Psoas muscle (tissue), 8 donors: Measurements from ENCODE around the gene OR2S2. TPM values are rescaled to one million over a fixed set of nuclear protein-coding genes. Genes with fewer than 3 reads are reported as not detected.
"Not testable (repeated sequence)": the region's sequence is repeated elsewhere in the genome, so short reads cannot be mapped to it uniquely, and the experiment has no call there.

Source experiments
- ATAC-seq, 4 donors: fragments of 200-7000 bp; cut with Tn5 transposase; one replicate each; pipeline ENCODE4 v1.9.1; 2020; ENCODE audit warnings: moderate library complexity in 3 of 4, mild to moderate bottlenecking in 2 of 4
- DNase-seq, 2 donors: peaks; one replicate each; pipeline ENCODE4 v3.0.0-alpha.2; 2020
- H3K27ac ChIP-seq: fragments of 200-600 bp; one replicate; pipeline ENCODE4 v1.8.0; 2022
- H3K27me3 ChIP-seq, 3 donors: fragments of 200-600 bp in 1 of 3; one replicate each; pipeline versions ENCODE4 v1.6.1 to v1.8.0; 2013 to 2022; ENCODE audit warnings: low read length in 2 of 3, mild to moderate bottlenecking in 2 of 3, moderate library complexity in 1 of 3; ENCODE audit not compliant: insufficient read depth in 3 of 3
- H3K36me3 ChIP-seq, 2 donors: fragments of 200-600 bp in 1 of 2; one replicate each; pipeline versions ENCODE4 v1.6.1 to v1.8.0; 2013 to 2022; ENCODE audit warnings: low read depth in 1 of 2, mild to moderate bottlenecking in 1 of 2, moderate library complexity in 1 of 2; ENCODE audit not compliant: insufficient read depth in 1 of 2
- H3K4me1 ChIP-seq: fragments of 200-600 bp; one replicate; pipeline ENCODE4 v1.8.0; 2022
- H3K4me3 ChIP-seq: fragments of 200-600 bp; one replicate; pipeline ENCODE4 v1.8.0; 2022; ENCODE audit warnings: mild to moderate bottlenecking
- H3K9me3 ChIP-seq: fragments of 200-600 bp; one replicate; pipeline ENCODE4 v1.8.0; 2022
- CTCF ChIP-seq: fragments of 200-600 bp; IDR thresholded peaks from one replicate; pipeline ENCODE4 v1.8.0; 2022; ENCODE audit warnings: antibody characterized with exemption
- WGBS, 3 donors: extraction: QIAGEN DNeasy Blood & Tissue Kit; methylation state at CpG; one replicate each; pipeline versions ENCODE4 v1.1.6 to v1.1.7; 2013; 5-methylcytosine and 5-hydroxymethylcytosine counted together
- intact Hi-C, 2 donors: fragments of 100-400 bp; cut with DNase I; formaldehyde crosslinking; loops; one replicate each; pipeline versions ENCODE4 v1.11.0 to v1.14.2; 2022
- polyA plus RNA-seq, 3 donors: library from polyadenylated mRNA; stranded (reverse); fragments of 200-250 nt; gene quantifications; one replicate each; pipeline ENCODE4 v1.2.3, GENCODE V29; 2013
- total RNA-seq, 4 donors: library from RNA; stranded (reverse); fragmentation: NEBNext Ultra II Directional in 2 of 4; extraction: Animal tissue kit (Norgen Biotek cat#: 25700) in 2 of 4; gene quantifications; one replicate each; pipeline versions ENCODE4 v1.2.1 to v1.2.4, GENCODE V29; 2021 to 2023
- donor health status: healthy with polysubstance abuse.
- donor health status: DM: no; HTN: no; CAD: no; lungs with moderate emphysema.
- donor health status: Bipolar disorder and iron deficiency.
- donor health status: healthy.
- donor health status: DM: yes; HTN: yes; CAD: no.
- donor health status: DM: no; HTN: no; CAD: no.
- donor health status: DM: no; HTN: no; CAD: no.
- donor health status: DM: yes; HTN: yes; CAD: no.

The OR2S2 gene
- total and polyA plus RNA-seq, 7 donors = not detected

- H3K36me3 ChIP-seq = no peaks in the 10 kb centered on the region
- WGBS, 3 donors = 66 to 87% (median 70%) methylated on average over 2 of the region's 2 CpGs
- no peak for TF ChIP-seq CTCF
- H3K4me3 ChIP-seq = no peak overlapping the region
- no peaks in the 10 kb centered on the region for H3K4me1 ChIP-seq
- no peak overlapping the region for H3K27ac ChIP-seq
- H3K27me3 ChIP-seq = peaks cover 0 to under 1% (median 0%) of the 10 kb centered on the region in 3 donors
- intact Hi-C loops = no loop called here
- no peaks in the 10 kb centered on the region for H3K9me3 ChIP-seq
- ATAC-seq (no peak), DNase-seq (no peak)
These were observed 20.7 kb downstream of the OR2S2 start for GRCh38 chr9:35937227-35937626.

GRCh38 chr9:35935755-35936509 is 22.0 kb downstream of the OR2S2 start:
- no peaks in the 10 kb centered on the region for H3K9me3 ChIP-seq
- DNase-seq (no peak), ATAC-seq (no peak)
- H3K27ac ChIP-seq = no peak overlapping the region
- TF ChIP-seq CTCF = no peak
- H3K36me3 ChIP-seq = no peaks in the 10 kb centered on the region
- no peaks in the 10 kb centered on the region for H3K4me1 ChIP-seq
- intact Hi-C loops = no loop called here
- H3K4me3 ChIP-seq = no peak overlapping the region
- 57 to 68% (median 66%) methylated on average over 7 of the region's 7 CpGs for WGBS, 3 donors
- H3K27me3 ChIP-seq = peaks cover 0 to 2% (median 0%) of the 10 kb centered on the region in 3 donors

- Histone ChIP-seq H3K27me3 (peaks cover 0 to 2% (median 0%) of the 10 kb centered on the region in 3 donors), H3K27ac (no peak overlapping the region), H3K4me3 (no peak overlapping the region), H3K36me3 (no peaks in the 10 kb centered on the region), H3K9me3 (no peaks in the 10 kb centered on the region), H3K4me1 (no peaks in the 10 kb centered on the region)
- TF ChIP-seq CTCF = no peak
- ATAC-seq (no peak), DNase-seq (no peak)
- intact Hi-C loops = no loop called here
- WGBS, 3 donors = 95 to 97% (median 95%) methylated on average over 4 of the region's 4 CpGs
These were observed 22.7 kb downstream of the OR2S2 start for GRCh38 chr9:35935261-35935660.

- H3K27me3 ChIP-seq, intact Hi-C loops, H3K4me1 ChIP-seq, H3K27ac ChIP-seq, DNase-seq, H3K4me3 ChIP-seq, H3K9me3 ChIP-seq, H3K36me3 ChIP-seq, ATAC-seq: not testable (repeated sequence)
- 82 to 87% (median 86%) methylated on average over 6 of the region's 6 CpGs for WGBS, 3 donors
These were observed 23.9 kb downstream of the OR2S2 start for GRCh38 chr9:35934069-35934468.

GRCh38 chr9:35933550-35934067 is 24.3 kb downstream of the OR2S2 start:
- no peaks in the 10 kb centered on the region for H3K4me1 ChIP-seq
- no peak for TF ChIP-seq CTCF
- no peaks in the 10 kb centered on the region for H3K36me3 ChIP-seq
- no peaks in the 10 kb centered on the region for H3K9me3 ChIP-seq
- no peak for ATAC-seq
- intact Hi-C loops = no loop called here
- no peak for DNase-seq
- H3K27ac ChIP-seq = no peak overlapping the region
- 77 to 84% (median 79%) methylated on average over 4 of the region's 4 CpGs for WGBS, 3 donors
- no peak overlapping the region for H3K4me3 ChIP-seq
- H3K27me3 ChIP-seq = peaks cover 0 to 2% (median 0%) of the 10 kb centered on the region in 3 donors
